Measurements from ENCODE around the gene ANGPT4.

The ANGPT4 gene

DNA sequence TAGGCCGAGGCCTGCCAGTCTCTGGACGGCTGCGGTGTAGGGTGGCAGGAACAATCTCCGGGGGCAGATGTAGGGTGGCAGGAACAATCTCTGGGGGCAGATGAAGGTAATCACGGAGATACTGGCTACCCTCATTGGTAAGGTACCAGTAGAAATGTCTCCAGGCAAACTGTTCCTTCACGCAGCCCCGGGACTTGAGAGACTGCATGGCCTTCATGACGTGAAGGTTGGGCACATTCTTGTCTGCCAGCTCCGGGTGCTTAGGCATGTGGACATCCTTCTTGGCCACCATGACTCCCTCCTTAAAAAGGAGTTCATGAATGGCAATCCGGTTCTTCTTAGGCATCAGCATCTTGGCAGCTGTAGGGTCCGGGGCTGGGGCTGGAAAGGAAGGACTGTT is 76.5 kb downstream of the ANGPT4 start:
- H2AFZ ChIP-seq (ENCODE audit: low read depth, low read length), result no peak overlapping the region
- H3K27me3 ChIP-seq (ENCODE audit: insufficient read depth, low read length, poor library complexity), result no peaks in the 10 kb centered on the region
- H3K9me3 ChIP-seq (ENCODE audit: insufficient read depth, low read length, severe bottlenecking), result no peaks in the 10 kb centered on the region
- H3K4me3 ChIP-seq (ENCODE audit: low read depth in 1 of 2, low read length in 2 of 2), result no peak overlapping the region
- peaks cover 21% of the 10 kb centered on the region for H3K79me2 ChIP-seq (ENCODE audit: insufficient read depth, low read length)
- peaks cover 23% of the 10 kb centered on the region for H4K20me1 ChIP-seq (ENCODE audit: insufficient read depth, low read length)
- H3K9ac ChIP-seq (ENCODE audit: low read depth, low read length), result no peak overlapping the region
- no peak overlapping the region for H3K4me2 ChIP-seq (ENCODE audit: insufficient read depth, low read length)
- peaks cover 16% of the 10 kb centered on the region for H3K4me1 ChIP-seq (ENCODE audit: insufficient read depth, low read length)
- no peak overlapping the region for H3K27ac ChIP-seq (ENCODE audit: low read length)
- no peaks in the 10 kb centered on the region for H3K36me3 ChIP-seq (ENCODE audit: insufficient read depth, low read length)
- DNase-seq (no peak), ATAC-seq (ENCODE audit: insufficient read depth, low read depth) (no peak)
- no peak for TF ChIP-seq CTCF (IDR thresholded peaks at IDR 0.05; ENCODE audit: borderline replicate concordance, extremely low read depth, low read length, poor library complexity, severe bottlenecking)
- no peak for TF ChIP-seq EZH2 (IDR thresholded peaks at IDR 0.05; ENCODE audit: borderline replicate concordance, low read depth, low read length, severe bottlenecking)

- H3K4me1 ChIP-seq (ENCODE audit: insufficient read depth, low read length), result peaks cover 22% of the 10 kb centered on the region
- H4K20me1 ChIP-seq (ENCODE audit: insufficient read depth, low read length), result peaks cover 23% of the 10 kb centered on the region
- no peaks in the 10 kb centered on the region for H3K27me3 ChIP-seq (ENCODE audit: insufficient read depth, low read length, poor library complexity)
- H3K4me3 ChIP-seq (ENCODE audit: low read depth in 1 of 2, low read length in 2 of 2), result no peak overlapping the region
- no peak overlapping the region for H3K4me2 ChIP-seq (ENCODE audit: insufficient read depth, low read length)
- no peak for ATAC-seq (ENCODE audit: insufficient read depth, low read depth)
- TF ChIP-seq CTCF (IDR thresholded peaks at IDR 0.05; ENCODE audit: borderline replicate concordance, extremely low read depth, low read length, poor library complexity, severe bottlenecking), result no peak
- no peak for TF ChIP-seq EZH2 (IDR thresholded peaks at IDR 0.05; ENCODE audit: borderline replicate concordance, low read depth, low read length, severe bottlenecking)
- H3K79me2 ChIP-seq (ENCODE audit: insufficient read depth, low read length), result peaks cover 28% of the 10 kb centered on the region
- H2AFZ ChIP-seq (ENCODE audit: low read depth, low read length), result no peak overlapping the region
- DNase-seq, result no peak
- no peak overlapping the region for H3K9ac ChIP-seq (ENCODE audit: low read depth, low read length)
- no peak overlapping the region for H3K27ac ChIP-seq (ENCODE audit: low read length)
- H3K36me3 ChIP-seq (ENCODE audit: insufficient read depth, low read length), result no peaks in the 10 kb centered on the region; the same call in 1 of the 2 replicates
- no peaks in the 10 kb centered on the region for H3K9me3 ChIP-seq (ENCODE audit: insufficient read depth, low read length, severe bottlenecking)
Measured at GRCh38 chr20:839015-839414, 77.1 kb downstream of the ANGPT4 start.

- H3K4me3 ChIP-seq (ENCODE audit: low read depth in 1 of 2, low read length in 2 of 2), result no peak overlapping the region
- H2AFZ ChIP-seq (ENCODE audit: low read depth, low read length), result no peak overlapping the region
- peaks cover 3% of the 10 kb centered on the region; the same call in 1 of the 2 replicates for H4K20me1 ChIP-seq (ENCODE audit: insufficient read depth, low read length)
- H3K27me3 ChIP-seq (ENCODE audit: insufficient read depth, low read length, poor library complexity), result no peaks in the 10 kb centered on the region
- peaks cover 30% of the 10 kb centered on the region for H3K79me2 ChIP-seq (ENCODE audit: insufficient read depth, low read length)
- H3K4me1 ChIP-seq (ENCODE audit: insufficient read depth, low read length), result peaks cover 33% of the 10 kb centered on the region
- H3K36me3 ChIP-seq (ENCODE audit: insufficient read depth, low read length), result no peaks in the 10 kb centered on the region; the same call in 1 of the 2 replicates
- H3K4me2 ChIP-seq (ENCODE audit: insufficient read depth, low read length), result no peak overlapping the region
- no peak overlapping the region for H3K27ac ChIP-seq (ENCODE audit: low read length)
- ATAC-seq (ENCODE audit: insufficient read depth, low read depth), result no peak
- no peak for DNase-seq
- TF ChIP-seq EZH2 (IDR thresholded peaks at IDR 0.05; ENCODE audit: borderline replicate concordance, low read depth, low read length, severe bottlenecking), result no peak
- TF ChIP-seq CTCF (IDR thresholded peaks at IDR 0.05; ENCODE audit: borderline replicate concordance, extremely low read depth, low read length, poor library complexity, severe bottlenecking), result no peak
- no peaks in the 10 kb centered on the region for H3K9me3 ChIP-seq (ENCODE audit: insufficient read depth, low read length, severe bottlenecking)
- no peak overlapping the region for H3K9ac ChIP-seq (ENCODE audit: low read depth, low read length)
Measured at GRCh38 chr20:836190-836589, 79.9 kb downstream of the ANGPT4 start.
